ENCODE measurements around the gene KLHDC7A. TPM values are rescaled to one million over a fixed set of nuclear protein-coding genes. Genes with fewer than 3 reads are reported as not detected.
"Not testable (repeated sequence)": the region's sequence is repeated elsewhere in the genome, so short reads cannot be mapped to it uniquely, and the experiment has no call there.

The KLHDC7A gene
- total RNA-seq, 1 donor from 2014 or later: not detected

DNA sequence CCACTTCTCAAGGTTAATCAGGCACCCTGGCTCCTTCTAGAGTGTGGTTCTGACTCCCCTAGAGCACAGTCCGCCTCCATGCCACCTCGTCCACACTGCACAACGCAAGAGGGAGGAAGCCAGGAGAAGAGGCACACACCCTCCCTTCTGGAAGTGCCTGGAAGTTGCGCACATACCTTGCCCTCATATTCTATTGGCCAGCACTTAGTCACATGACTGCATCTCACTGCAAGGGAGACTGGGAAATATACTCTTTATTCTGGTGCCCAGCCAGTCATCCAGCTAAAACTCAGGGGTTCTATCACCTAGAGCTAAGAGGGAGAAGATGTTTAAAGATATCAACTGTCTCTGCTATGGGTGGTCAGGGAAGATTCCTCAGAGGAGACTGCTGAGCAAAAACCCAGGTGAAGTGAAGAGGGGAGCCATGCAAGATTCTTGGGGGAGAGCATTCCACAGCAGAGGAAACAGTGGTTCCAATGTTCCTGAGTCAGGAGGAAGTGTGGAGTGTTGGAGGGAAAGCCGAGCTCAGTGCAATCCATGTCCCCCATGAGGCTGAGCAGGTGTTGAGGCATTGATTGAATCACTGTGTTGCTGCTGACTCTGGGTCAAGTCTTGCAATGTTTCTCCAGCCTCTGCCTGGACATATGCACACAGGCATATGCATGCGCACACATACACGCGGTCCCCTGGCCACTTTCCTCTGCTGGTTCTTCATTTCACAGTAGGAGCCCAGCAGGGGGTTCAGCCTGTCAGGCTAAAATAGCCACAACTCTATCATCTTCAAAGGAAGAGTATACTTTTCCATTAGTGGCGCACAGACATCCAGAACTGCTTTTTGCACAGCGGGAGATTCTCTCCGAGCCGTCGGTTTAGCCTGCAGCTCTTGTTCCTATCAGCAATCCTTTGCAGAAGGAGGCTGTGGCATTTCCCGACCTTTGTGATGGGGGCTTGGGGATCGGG lies 22.3 kb upstream of the KLHDC7A start:
- H3K9me3 Mint-ChIP-seq: no peaks in the 10 kb centered on the region
- no peaks in the 10 kb centered on the region for H3K4me1 Mint-ChIP-seq
- no peak overlapping the region for H3K27ac Mint-ChIP-seq
- ATAC-seq (ENCODE audit: low read depth) (no peak), DNase-seq (no peak)
- POLR2A ChIA-PET: no interaction called here
- no peaks in the 10 kb centered on the region for H3K36me3 Mint-ChIP-seq (ENCODE audit: low read depth)
- peaks cover 20% of the 10 kb centered on the region for H3K27me3 Mint-ChIP-seq
- intact Hi-C loops (cut with micrococcal nuclease): no loop called here
- H3K4me3 Mint-ChIP-seq: no peak overlapping the region
- CTCF ChIA-PET: no interaction called here
- TF ChIP-seq, protein P1, sequence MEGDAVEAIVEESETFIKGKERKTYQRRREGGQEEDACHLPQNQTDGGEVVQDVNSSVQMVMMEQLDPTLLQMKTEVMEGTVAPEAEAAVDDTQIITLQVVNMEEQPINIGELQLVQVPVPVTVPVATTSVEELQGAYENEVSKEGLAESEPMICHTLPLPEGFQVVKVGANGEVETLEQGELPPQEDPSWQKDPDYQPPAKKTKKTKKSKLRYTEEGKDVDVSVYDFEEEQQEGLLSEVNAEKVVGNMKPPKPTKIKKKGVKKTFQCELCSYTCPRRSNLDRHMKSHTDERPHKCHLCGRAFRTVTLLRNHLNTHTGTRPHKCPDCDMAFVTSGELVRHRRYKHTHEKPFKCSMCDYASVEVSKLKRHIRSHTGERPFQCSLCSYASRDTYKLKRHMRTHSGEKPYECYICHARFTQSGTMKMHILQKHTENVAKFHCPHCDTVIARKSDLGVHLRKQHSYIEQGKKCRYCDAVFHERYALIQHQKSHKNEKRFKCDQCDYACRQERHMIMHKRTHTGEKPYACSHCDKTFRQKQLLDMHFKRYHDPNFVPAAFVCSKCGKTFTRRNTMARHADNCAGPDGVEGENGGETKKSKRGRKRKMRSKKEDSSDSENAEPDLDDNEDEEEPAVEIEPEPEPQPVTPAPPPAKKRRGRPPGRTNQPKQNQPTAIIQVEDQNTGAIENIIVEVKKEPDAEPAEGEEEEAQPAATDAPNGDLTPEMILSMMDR (IDR thresholded peaks at IDR 0.05): no peak

DNA sequence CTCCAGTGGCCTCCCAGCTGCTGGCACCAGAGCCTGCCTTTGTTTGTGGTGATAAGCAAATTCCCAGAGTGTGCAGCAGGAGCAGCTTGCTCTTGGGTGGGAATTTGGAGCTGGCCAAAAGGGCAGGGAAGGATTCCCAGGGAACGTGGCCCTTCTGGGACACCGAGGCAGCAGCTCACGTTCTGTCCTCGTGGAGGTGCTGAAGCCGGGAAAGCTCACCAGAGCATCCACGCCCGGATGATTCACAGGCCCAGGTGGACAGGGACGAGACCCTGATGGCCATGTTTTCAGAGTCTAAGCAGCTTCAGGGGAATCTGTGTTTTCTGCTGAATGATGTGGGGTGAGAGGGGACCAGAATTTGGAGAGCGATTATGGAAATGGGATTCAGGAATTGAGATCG lies 19.1 kb upstream of the KLHDC7A start:
- H3K4me3 Mint-ChIP-seq: no peak overlapping the region
- CTCF ChIA-PET: no interaction called here
- POLR2A ChIA-PET: no interaction called here
- H3K27ac Mint-ChIP-seq: no peak overlapping the region
- H3K36me3 Mint-ChIP-seq (ENCODE audit: low read depth): no peaks in the 10 kb centered on the region
- H3K4me1 Mint-ChIP-seq: no peaks in the 10 kb centered on the region
- peaks cover 22% of the 10 kb centered on the region for H3K27me3 Mint-ChIP-seq
- intact Hi-C loops (cut with micrococcal nuclease): no loop called here
- H3K9me3 Mint-ChIP-seq: no peaks in the 10 kb centered on the region
- TF ChIP-seq, protein P1 (IDR thresholded peaks at IDR 0.05): no peak
- ATAC-seq (ENCODE audit: low read depth): no peak
- no peak for DNase-seq

DNA sequence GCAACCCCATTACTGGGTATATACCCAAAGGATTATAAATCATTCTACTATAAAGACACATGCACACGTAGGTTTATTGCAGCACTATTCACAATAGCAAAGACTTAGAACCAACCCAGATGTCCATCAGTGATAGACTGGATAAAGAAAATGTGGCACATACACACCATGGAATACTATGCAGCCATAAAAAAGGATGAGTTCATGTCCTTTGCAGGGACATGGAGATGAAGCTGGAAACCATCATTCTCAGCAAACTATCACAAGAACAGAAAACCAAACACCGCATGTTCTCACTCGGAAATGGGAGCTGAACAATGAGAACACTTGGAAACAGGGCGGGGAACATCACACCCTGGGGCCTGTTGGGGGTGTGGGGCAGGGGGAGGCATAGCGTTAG lies 18.2 kb upstream of the KLHDC7A start:
- DNase-seq; H3K4me3 Mint-ChIP-seq; ATAC-seq (ENCODE audit: low read depth); H3K4me1 Mint-ChIP-seq; CTCF ChIA-PET; H3K36me3 Mint-ChIP-seq (ENCODE audit: low read depth); H3K9me3 Mint-ChIP-seq; intact Hi-C loops (cut with micrococcal nuclease); POLR2A ChIA-PET; H3K27ac Mint-ChIP-seq: not testable (repeated sequence)
- peaks cover 22% of the 10 kb centered on the region for H3K27me3 Mint-ChIP-seq

DNA sequence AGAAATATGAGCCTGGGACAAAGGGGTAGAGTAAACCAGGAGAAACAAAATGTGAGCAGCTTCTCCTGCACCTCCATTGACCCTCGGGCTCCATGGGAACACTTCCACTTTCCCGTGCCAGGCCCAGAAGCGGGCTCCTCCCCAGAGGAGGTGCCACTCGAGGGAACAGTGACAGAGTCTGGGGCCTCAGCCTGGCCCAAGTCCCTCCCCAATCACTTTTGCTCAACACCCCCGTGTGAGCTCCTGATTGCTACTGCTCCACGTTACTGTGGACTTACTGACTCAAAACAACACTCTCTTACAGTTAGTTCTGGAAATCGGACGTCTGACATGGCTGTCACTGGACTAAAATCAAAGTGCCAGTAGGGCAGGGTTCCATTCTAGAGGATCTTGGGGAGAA lies 17.7 kb upstream of the KLHDC7A start:
- TF ChIP-seq, protein P1 (IDR thresholded peaks at IDR 0.05): no peak
- intact Hi-C loops (cut with micrococcal nuclease): no loop called here
- Mint-ChIP-seq H3K27ac (no peak overlapping the region), H3K4me1 (no peaks in the 10 kb centered on the region), H3K4me3 (no peak overlapping the region), H3K36me3 (ENCODE audit: low read depth) (no peaks in the 10 kb centered on the region), H3K9me3 (peaks cover 2% of the 10 kb centered on the region), H3K27me3 (peaks cover 22% of the 10 kb centered on the region)
- ATAC-seq (ENCODE audit: low read depth): no peak
- POLR2A ChIA-PET: no interaction called here
- no peak for DNase-seq
- CTCF ChIA-PET: no interaction called here

DNA sequence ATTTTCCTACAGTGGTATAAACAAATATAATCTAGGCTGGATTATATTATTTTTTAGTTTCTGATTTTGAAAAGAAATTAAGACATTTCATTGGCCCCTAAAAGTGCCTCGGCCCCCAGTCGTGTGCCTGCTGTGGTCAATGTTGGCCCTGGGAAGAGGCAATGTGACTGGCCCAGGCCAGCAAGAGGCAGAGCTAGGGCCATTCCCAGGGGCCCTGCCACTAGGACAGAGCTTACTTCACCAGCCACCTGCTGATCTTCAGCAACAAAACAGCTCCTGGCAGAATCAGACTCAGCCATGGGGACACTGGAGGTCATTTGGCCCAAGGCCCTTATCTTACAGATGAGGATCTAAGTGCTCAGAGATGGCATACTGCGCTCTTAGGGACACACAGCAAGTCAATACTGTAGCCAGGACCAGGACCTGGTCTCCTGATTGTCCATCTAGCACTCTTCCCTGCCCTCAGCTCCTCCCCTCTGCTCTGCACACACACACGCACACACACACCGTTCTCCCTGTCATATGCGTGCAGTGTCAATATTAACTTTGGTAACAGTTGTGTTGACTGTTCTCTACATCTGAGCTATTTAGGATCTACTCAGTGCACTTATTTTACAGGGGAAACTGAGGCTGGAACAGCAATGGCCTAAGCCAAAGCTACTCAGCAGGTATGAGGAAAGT lies 16.6 kb upstream of the KLHDC7A start:
- CTCF ChIA-PET: no interaction called here
- no peak overlapping the region for H3K27ac Mint-ChIP-seq
- H3K4me1 Mint-ChIP-seq: no peaks in the 10 kb centered on the region
- intact Hi-C loops (cut with micrococcal nuclease): no loop called here
- H3K4me3 Mint-ChIP-seq: no peak overlapping the region
- no peak for ATAC-seq (ENCODE audit: low read depth)
- no peaks in the 10 kb centered on the region for H3K36me3 Mint-ChIP-seq (ENCODE audit: low read depth)
- DNase-seq: no peak
- H3K27me3 Mint-ChIP-seq: peaks cover 19% of the 10 kb centered on the region
- POLR2A ChIA-PET: no interaction called here
- TF ChIP-seq, protein P1 (IDR thresholded peaks at IDR 0.05): no peak
- peaks cover 2% of the 10 kb centered on the region for H3K9me3 Mint-ChIP-seq
